NCI-H446 treated with DMSO at 0.1 percent for 48 hours (cell line): Measurements from ENCODE around the gene ARID1B.

Experiments used
- DNase-seq: peaks from one replicate; lab custom pipeline; 2025; lab: John Stamatoyannopoulos, UW

Gene ARID1B

DNA sequence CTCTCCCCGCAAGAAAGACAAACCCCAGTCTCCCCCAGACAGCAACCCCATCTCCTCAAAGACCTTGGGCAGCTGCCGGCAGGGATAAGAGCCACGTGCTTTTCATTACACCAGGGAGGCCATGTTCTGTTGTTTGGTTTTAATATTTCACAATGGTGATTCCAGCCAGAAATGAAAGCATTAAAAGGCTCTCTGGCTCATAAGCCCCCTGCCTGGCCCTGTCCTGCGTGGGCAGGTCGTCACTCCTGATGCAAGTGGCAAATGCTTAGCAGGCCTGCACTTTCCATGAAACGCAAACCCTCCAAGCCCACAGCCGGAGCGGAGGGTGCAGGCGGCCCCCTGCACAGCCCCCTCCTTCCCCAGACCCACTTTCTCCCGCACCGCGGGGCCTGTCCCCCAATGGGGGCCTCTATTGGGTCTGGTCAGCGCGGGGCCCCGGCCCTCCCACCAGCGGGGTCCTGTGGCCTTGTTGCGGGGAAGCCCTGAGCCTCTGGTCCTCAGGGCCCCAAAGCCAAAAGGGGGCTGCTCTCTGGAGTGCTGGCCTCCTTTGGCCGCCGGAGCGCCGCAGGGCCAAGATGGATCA lies 469.0 kb downstream of the ARID1B start:
- DNase-seq = no peak

DNA sequence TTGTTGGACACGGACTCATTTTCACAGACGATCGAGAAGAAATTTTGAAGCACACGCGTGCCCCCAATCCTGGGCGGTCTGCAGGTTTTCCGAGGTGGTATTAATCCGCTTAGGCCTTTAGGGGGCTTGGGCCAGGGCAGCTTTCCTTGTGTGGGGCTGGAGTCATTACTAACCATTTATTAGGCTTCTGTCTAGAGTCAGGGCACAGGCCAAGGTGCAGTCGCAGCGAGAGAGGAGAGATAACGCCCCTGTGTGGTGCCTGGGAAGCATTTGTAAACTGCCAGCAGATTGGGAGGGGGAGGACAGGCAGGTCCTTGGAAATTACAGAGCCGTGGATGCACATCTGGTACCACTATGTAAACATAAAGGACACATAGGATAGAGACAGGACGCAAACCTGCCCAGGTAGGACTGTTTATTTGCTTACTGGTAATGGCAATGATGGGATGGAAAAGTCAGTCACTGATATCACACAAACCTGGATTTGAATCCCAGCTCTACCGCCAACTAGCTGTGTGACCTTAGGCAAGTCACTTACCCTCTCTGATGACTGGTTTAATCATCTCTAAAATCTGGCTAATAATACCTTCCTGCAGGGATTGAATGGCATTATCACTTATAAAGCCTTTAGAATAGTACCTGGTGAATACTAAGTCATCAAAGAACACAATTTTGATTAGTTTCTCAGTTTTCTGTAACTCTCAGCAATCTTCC lies 469.8 kb downstream of the ARID1B start:
- no peak for DNase-seq

DNA sequence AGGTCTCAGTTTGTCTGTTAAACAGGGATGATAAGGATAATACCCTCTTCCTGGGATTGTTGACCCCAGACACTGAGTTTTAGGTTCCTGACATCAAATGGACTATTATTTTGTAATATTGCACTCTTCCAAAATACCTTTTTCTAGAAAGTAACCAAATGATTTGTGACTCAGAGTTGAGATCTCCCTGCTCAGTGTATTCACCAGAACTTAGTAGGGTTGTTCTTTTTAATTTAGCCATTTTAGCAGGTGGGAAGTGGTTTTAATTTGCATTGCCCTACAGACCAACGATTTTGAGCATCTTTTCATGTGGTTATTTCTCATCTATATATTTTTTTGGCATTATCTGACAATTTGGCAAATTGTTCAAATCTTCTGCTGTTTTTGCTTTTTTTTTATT lies 471.1 kb downstream of the ARID1B start:
- no peak for DNase-seq

- no peak for DNase-seq
Measured at GRCh38 chr6:157249826-157250225, 472.6 kb downstream of the ARID1B start.

DNA sequence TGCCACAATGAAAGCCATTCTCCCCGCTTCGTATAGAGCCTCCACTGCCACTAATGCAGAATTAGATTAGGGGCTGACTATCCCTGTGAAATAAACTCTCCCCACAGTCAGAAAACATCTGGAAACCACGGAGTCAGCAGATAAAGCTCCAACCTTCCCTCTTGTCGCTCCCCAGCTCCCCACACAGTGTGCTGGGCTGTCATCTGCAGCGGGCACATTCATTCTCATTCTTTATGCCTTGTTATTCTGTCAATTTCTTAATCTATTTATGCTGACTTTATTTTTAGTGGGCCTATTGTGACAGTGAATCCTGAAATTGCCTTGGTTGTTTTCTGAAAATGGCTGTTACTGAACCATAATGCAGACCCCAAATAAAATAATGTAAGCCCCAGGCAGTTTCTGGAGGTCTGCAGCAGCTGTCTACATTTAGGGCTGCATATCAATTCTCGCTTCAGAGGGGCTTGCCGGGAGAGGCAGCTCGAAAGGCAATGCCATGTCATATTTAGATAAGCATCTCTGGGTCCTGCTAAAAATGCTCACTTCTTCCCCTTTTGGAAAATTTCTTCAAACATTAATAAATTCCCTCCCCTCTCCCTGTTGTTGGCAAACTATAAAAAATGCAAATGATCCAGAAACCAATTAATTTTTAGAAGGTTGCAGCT lies 474.5 kb downstream of the ARID1B start:
- no peak for DNase-seq

GRCh38 chr6:157253017-157253416 lies 475.8 kb downstream of the ARID1B start:
- no peak for DNase-seq

- no peak for DNase-seq
Measured at GRCh38 chr6:157253699-157254098, 476.5 kb downstream of the ARID1B start.

DNA sequence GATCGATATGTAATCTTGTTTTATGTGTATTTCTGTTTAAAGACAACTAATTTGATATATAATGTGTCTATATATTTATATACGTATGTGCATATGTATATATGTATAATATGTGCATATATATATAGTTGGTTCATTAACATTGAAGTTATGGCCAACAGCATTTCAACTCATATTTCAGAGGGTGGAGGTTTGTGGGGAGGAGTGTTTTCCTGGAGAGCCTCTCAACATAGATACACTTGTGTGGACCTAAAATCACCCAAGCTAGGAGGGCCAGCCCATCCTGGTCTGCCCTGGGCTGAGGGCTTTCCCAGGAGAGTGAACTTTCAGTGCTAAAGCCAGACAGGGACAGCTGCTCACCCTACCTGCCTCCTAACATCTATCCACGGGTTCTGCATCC lies 477.4 kb downstream of the ARID1B start:
- DNase-seq = no peak

GRCh38 chr6:157255079-157255478 lies 477.9 kb downstream of the ARID1B start:
- no peak for DNase-seq

GRCh38 chr6:157258878-157259277 lies 481.7 kb downstream of the ARID1B start:
- no peak for DNase-seq

GRCh38 chr6:157259443-157259842 lies 482.3 kb downstream of the ARID1B start:
- no peak for DNase-seq
